K562 (cell line): ENCODE measurements around the gene LTBP1. TPM values are rescaled to one million over a fixed set of nuclear protein-coding genes. Genes with fewer than 3 reads are reported as not detected.

Source experiments
- CAMTA2 ChIP-seq: fragments of 250-450 bp; sonication (Bioruptor Pico); conservative IDR thresholded peaks from 2 replicates; pipeline ENCODE4 v1.5.1; 2022
- CBFA2T2 ChIP-seq: fragments of 450-650 bp; conservative IDR thresholded peaks from 2 replicates; pipeline ENCODE4 v1.6.1; 2017; ENCODE audit warnings: mild to moderate bottlenecking
- CBX5 ChIP-seq: IDR thresholded peaks from 2 replicates; pipeline ENCODE4 v1.6.1; 2014; ENCODE audit warnings: low read depth, borderline replicate concordance
- CEBPG ChIP-seq, 3 experiments: fragments of 200-800 bp in 1 of 3; sonication (Bioruptor generic) in 1 of 3; sonication (generic) in 1 of 3; formaldehyde crosslinking in 1 of 3; IDR thresholded peaks in 2 of 3; conservative IDR thresholded peaks in 1 of 3; 2 replicates each; pipeline versions ENCODE4 v1.6.1 to v1.8.0; 2016 to 2022; ENCODE audit warnings: missing compliant biosample characterization in 2 of 3, missing genetic modification characterization in 2 of 3, mild to moderate bottlenecking in 1 of 3, missing genetic modification reagents in 1 of 3
- CGGBP1 ChIP-seq: fragments of 250-450 bp; sonication (Bioruptor Pico); IDR thresholded peaks from 2 replicates; pipeline ENCODE4 v1.9.0; 2021; ENCODE audit warnings: mild to moderate bottlenecking
- CSDE1 ChIP-seq, 2 experiments: fragments of 450-650 bp; IDR thresholded peaks; 2 replicates each; pipeline ENCODE4 v1.6.1; 2016; ENCODE audit warnings: mild to moderate bottlenecking in 1 of 2
- CUX1 ChIP-seq: fragments of 200-800 bp; sonication (Bioruptor generic); IDR thresholded peaks from 2 replicates; pipeline ENCODE4 v1.6.1; 2016; ENCODE audit warnings: missing genetic modification characterization, missing compliant biosample characterization
- FOXA1 ChIP-seq: fragments of 450-650 bp; IDR thresholded peaks from 2 replicates; pipeline ENCODE4 v1.6.1; 2016; ENCODE audit warnings: mild to moderate bottlenecking, borderline replicate concordance
- FOXK2 ChIP-seq, 2 experiments: fragments of 450-650 bp; IDR thresholded peaks in 1 of 2; conservative IDR thresholded peaks in 1 of 2; 2 replicates each; pipeline ENCODE4 v1.6.1; 2016; ENCODE audit warnings: low read depth in 2 of 2, mild to moderate bottlenecking in 1 of 2
- HDAC2 ChIP-seq: fragments of 450-650 bp; IDR thresholded peaks from 2 replicates; pipeline ENCODE4 v1.6.1; 2016; ENCODE audit warnings: mild to moderate bottlenecking
- NCOR1 ChIP-seq: fragments of 450-650 bp; IDR thresholded peaks from 2 replicates; pipeline ENCODE4 v1.6.1; 2016; ENCODE audit warnings: mild to moderate bottlenecking, moderate library complexity
- POLR3G ChIP-seq: IDR thresholded peaks from 2 replicates; pipeline ENCODE4 v1.6.1; 2011; ENCODE audit not compliant: insufficient read length, insufficient replicate concordance; ENCODE audit errors: extremely low read depth
- SRF ChIP-seq, 2 experiments: fragments of 250-450, 450-650 bp in 1 of 2; sonication (Bioruptor Pico) in 1 of 2; sonication (generic) in 1 of 2; formaldehyde crosslinking; IDR thresholded peaks; 2 replicates each; pipeline versions ENCODE4 v1.5.0 to v1.5.1; 2020 to 2022; ENCODE audit warnings: mild to moderate bottlenecking in 1 of 2, missing genetic modification reagents in 1 of 2
- SRSF1 ChIP-seq: fragments of 200-400 bp; formaldehyde crosslinking; IDR thresholded peaks from 2 replicates; pipeline ENCODE4 v1.6.1; 2017; ENCODE audit warnings: mild to moderate bottlenecking, low read depth, low read length, moderate library complexity
- TFAP4 ChIP-seq: sonication (generic); formaldehyde crosslinking; IDR thresholded peaks from 2 replicates; pipeline ENCODE4 v1.8.0; 2022; ENCODE audit warnings: missing genetic modification reagents, mild to moderate bottlenecking, moderate library complexity, borderline replicate concordance
- ZMIZ1 ChIP-seq, 2 experiments: fragments of 150-350 bp in 1 of 2; IDR thresholded peaks; 2 replicates each; pipeline ENCODE4 v1.6.1; 2012 to 2016; ENCODE audit warnings: low read depth in 2 of 2, low read length in 2 of 2, mild to moderate bottlenecking in 1 of 2, moderate library complexity in 1 of 2
- ZNF589 ChIP-seq: fragments of 200-800 bp; sonication (Bioruptor generic); IDR thresholded peaks from 2 replicates; pipeline ENCODE4 v1.6.1; 2016; ENCODE audit warnings: low read depth, missing genetic modification characterization, missing compliant biosample characterization
- ZNF79 ChIP-seq: fragments of 250-450 bp; sonication (Bioruptor Pico); IDR thresholded peaks from 2 replicates; pipeline ENCODE4 v1.4.0; 2020; ENCODE audit warnings: low read depth, mild to moderate bottlenecking, moderate library complexity
- polyA plus RNA-seq, 8 experiments: library from polyadenylated mRNA; depleted of rRNA in 4 of 8; stranded (reverse) in 5 of 8; unstranded in 3 of 8; fragments of >200 nt; fragmentation: Nextera tagmentation in 2 of 8; fragmentation: Illumina TruSeq in 1 of 8; extraction: Ambion mirVana in 2 of 8; extraction: Trizol in 1 of 8; gene quantifications; 2 replicates each; pipeline versions ENCODE4 v1.2.1 to v1.2.3, GENCODE V29; 2011 to 2014; ENCODE audit warnings: inconsistent platforms in 1 of 8, missing spikeins in 1 of 8
- total RNA-seq, 7 experiments: library from RNA; depleted of rRNA in 6 of 7; stranded (reverse); fragments of >200 nt in 6 of 7; fragmentation: Illumina TruSeq in 2 of 7; extraction: Trizol in 2 of 7; gene quantifications; 2 replicates each; pipeline versions ENCODE4 v1.2.1 to v1.2.3, GENCODE V29; 2011 to 2021; ENCODE audit warnings: low replicate concordance in 1 of 7

Gene LTBP1
- total and polyA plus RNA-seq, 9 of the 15 experiments (the other 6 are each of a cell fraction or from before 2014, with no cell fraction given), result 3.6 to 16.4 (median 8.5) TPM

GRCh38 chr2:33212151-33212550, 265.4 kb downstream of the LTBP1 start (continued):
- no peak for TF ChIP-seq TFAP4
- no peak for TF ChIP-seq ZMIZ1 (IDR thresholded peaks at IDR 0.05; ENCODE audit: low read depth in 2 of 2, low read length in 2 of 2)
- no peak for TF ChIP-seq CBX5
- TF ChIP-seq CBFA2T2, result 0 out of 2 replicates have a peak, but pooled peaks have one; percentile 19
- TF ChIP-seq POLR3G, result no peak
- TF ChIP-seq CSDE1 (IDR thresholded peaks at IDR 0.05), result no peak
- TF ChIP-seq ZNF79, result no peak
- peak in 1 of 2 experiments; percentile 90; a peak in 1 of 4 replicates for TF ChIP-seq SRF (CRISPR knock-in tag; IDR thresholded peaks at IDR 0.05)
- TF ChIP-seq HDAC2, result no peak; the same call in 1 of the 2 replicates
- TF ChIP-seq CGGBP1, result no peak
- no peak for TF ChIP-seq NCOR1
- TF ChIP-seq CUX1, result no peak
- no peak for TF ChIP-seq ZNF589 (CRISPR knock-in tag)
- no peak for TF ChIP-seq FOXA1
- TF ChIP-seq SRSF1, result no peak
- TF ChIP-seq CEBPG (CRISPR knock-in tag; IDR thresholded peaks at IDR 0.05), result no peak
- TF ChIP-seq CEBPG (tag; conservative IDR thresholded peaks at IDR 0.05 in 1 of 2, IDR thresholded peaks at IDR 0.05 in 1 of 2), result peak in 1 of 2 experiments; percentile 37; a peak in 2 of 4 replicates
- no peak for TF ChIP-seq CAMTA2
- 0 out of 4 replicates have a peak, but pooled peaks of 1 of the 2 experiments have one; percentile 19 for TF ChIP-seq FOXK2 (conservative IDR thresholded peaks at IDR 0.05 in 1 of 2, IDR thresholded peaks at IDR 0.05 in 1 of 2; ENCODE audit: low read depth in 2 of 2)
